Panc1 (cell line): ENCODE results near the gene ATXN1. TPM values are rescaled to one million over a fixed set of nuclear protein-coding genes. Genes with fewer than 3 reads are reported as not detected.

Experiments
- ATAC-seq: fragments of 200-7000 bp; cut with Tn5 transposase; 2 replicates; pipeline ENCODE4 v1.9.1; 2020; ENCODE audit warnings: mild to moderate bottlenecking, moderate library complexity
- BruUV-seq: library from RNA; stranded (reverse); fragments of 400-500 nt; replicated peaks from 2 replicates; lab custom pipeline; 2021; lab: Mats Ljungman, UMichigan
- CTCF ChIA-PET: fragments of 300-600 bp; sonication (Branson Sonifier 250); formaldehyde crosslinking; loops from one replicate; lab custom pipeline; 2022; ENCODE audit warnings: antibody characterized with exemption; lab: Charles Lee
- POLR2A ChIA-PET: fragments of 300-600 bp; sonication (Branson Sonifier 250); formaldehyde crosslinking; loops from one replicate; lab custom pipeline; 2022; ENCODE audit warnings: antibody characterized with exemption; lab: Charles Lee
- DNase-seq: peaks from one replicate; pipeline ENCODE4 v3.0.0-alpha.2; 2010; ENCODE audit warnings: low read depth, low spot score
- H3K27ac ChIP-seq: 2 replicates; pipeline ENCODE4 v1.5.1; 2011; ENCODE audit warnings: mild to moderate bottlenecking, low read length, inconsistent platforms
- H3K27me3 ChIP-seq: fragments of 200-500 bp; sonication (Bioruptor generic); 2 replicates; pipeline ENCODE4 v1.6.0; 2014; ENCODE audit warnings: low read length, inconsistent platforms; ENCODE audit not compliant: control insufficient read depth, insufficient read depth
- H3K36me3 ChIP-seq: fragments of 200-500 bp; sonication (Bioruptor generic); 2 replicates; pipeline ENCODE4 v1.5.1; 2014; ENCODE audit warnings: inconsistent platforms, mild to moderate bottlenecking, low read length, moderate library complexity; ENCODE audit not compliant: control insufficient read depth, insufficient read depth
- H3K4me1 ChIP-seq: 2 replicates; pipeline ENCODE4 v1.5.1; 2011; ENCODE audit warnings: inconsistent platforms, mild to moderate bottlenecking, low read length, moderate library complexity; ENCODE audit not compliant: control insufficient read depth, insufficient read depth
- H3K4me3 ChIP-seq, 2 experiments: 2 replicates each; pipeline ENCODE4 v1.5.1; 2011 to 2012; ENCODE audit warnings: low read depth in 2 of 2, low read length in 2 of 2, mild to moderate bottlenecking in 2 of 2, inconsistent platforms in 1 of 2, moderate library complexity in 1 of 2
- H3K9me3 ChIP-seq: fragments of 200-500 bp; sonication (Bioruptor generic); 2 replicates; pipeline ENCODE4 v1.5.1; 2014; ENCODE audit warnings: low read depth, mild to moderate bottlenecking, inconsistent platforms, low read length, moderate library complexity; ENCODE audit not compliant: control insufficient read depth, insufficient read depth
- CTCF ChIP-seq: fragments of 450-650 bp; IDR thresholded peaks from 2 replicates; pipeline ENCODE4 v1.5.1; 2017; ENCODE audit warnings: mild to moderate bottlenecking
- POLR2AphosphoS5 ChIP-seq: IDR thresholded peaks from 2 replicates; pipeline ENCODE4 v1.6.1; 2012; ENCODE audit warnings: mild to moderate bottlenecking, low read depth, low read length, moderate library complexity
- REST ChIP-seq, 2 experiments: IDR thresholded peaks; 2 replicates each; pipeline ENCODE4 v1.6.1; 2011 to 2012; ENCODE audit warnings: low read depth in 2 of 2, control low read depth in 1 of 2, low read length in 1 of 2, mild to moderate bottlenecking in 1 of 2, moderate library complexity in 1 of 2; ENCODE audit not compliant: insufficient read depth in 1 of 2
- SIN3A ChIP-seq: IDR thresholded peaks from 2 replicates; pipeline ENCODE4 v1.6.1; 2012; ENCODE audit warnings: low read depth, mild to moderate bottlenecking, low read length, moderate library complexity, borderline replicate concordance; ENCODE audit not compliant: insufficient read depth
- TCF7L2 ChIP-seq: IDR thresholded peaks from 2 replicates; pipeline ENCODE4 v1.6.1; 2011; ENCODE audit warnings: mild to moderate bottlenecking, low read depth, low read length, inconsistent platforms
- in situ Hi-C: cut with HindIII; loops from 2 replicates; pipeline ENCODE4 v1.10.0; 2016; ENCODE audit warnings: low sequenced_read_pairs, low pct_unique_long_range_greater_than_20kb
- intact Hi-C: fragments of 100-400 bp; cut with micrococcal nuclease; formaldehyde crosslinking; loops from one replicate; pipeline ENCODE4 v1.10.0; 2022; ENCODE audit not compliant: unreplicated experiment
- total RNA-seq: library from RNA; stranded (reverse); gene quantifications from one replicate; pipeline ENCODE4 v1.2.1, GENCODE V29; 2021; ENCODE audit not compliant: unreplicated experiment

The ATXN1 gene
- total RNA-seq, 1 experiment from 2014 or later: 67.1 TPM

- no peak for TF ChIP-seq SIN3A
- no peak for TF ChIP-seq TCF7L2
- no peak for TF ChIP-seq CTCF
- TF ChIP-seq POLR2AphosphoS5: no peak
- no peak for TF ChIP-seq REST (IDR thresholded peaks at IDR 0.05; ENCODE audit: insufficient read depth in 1 of 2, low read depth in 2 of 2, low read length in 1 of 2)
- intact Hi-C loops: no loop called here
- in situ Hi-C loops: no loop called here
- ChIA-PET POLR2A (no interaction called here), CTCF (no interaction called here)
- H3K4me1 ChIP-seq: no peaks in the 10 kb centered on the region; the same call in 1 of the 2 replicates
- H3K9me3 ChIP-seq: no peaks in the 10 kb centered on the region
- no peak overlapping the region for H3K27ac ChIP-seq
- no TSS peak for BruUV-seq
- no peaks in the 10 kb centered on the region for H3K27me3 ChIP-seq
- no peak overlapping the region for H3K4me3 ChIP-seq
- DNase-seq: no peak
- ATAC-seq: no peak
- H3K36me3 ChIP-seq: no peaks in the 10 kb centered on the region
These were observed 362.7 kb downstream of the ATXN1 start for GRCh38 chr6:16398587-16398986.

GRCh38 chr6:16397623-16398022, 363.6 kb downstream of the ATXN1 start:
- POLR2A ChIA-PET: no interaction called here
- TF ChIP-seq CTCF (no peak), TCF7L2 (no peak), POLR2AphosphoS5 (no peak), REST (IDR thresholded peaks at IDR 0.05; ENCODE audit: insufficient read depth in 1 of 2, low read depth in 2 of 2, low read length in 1 of 2) (no peak), SIN3A (no peak)
- in situ Hi-C loops: no loop called here
- intact Hi-C loops: no loop called here
- no peak for DNase-seq
- CTCF ChIA-PET: no interaction called here
- H3K4me3 ChIP-seq: no peak overlapping the region
- H3K9me3 ChIP-seq: no peaks in the 10 kb centered on the region
- no peaks in the 10 kb centered on the region for H3K27me3 ChIP-seq
- no TSS peak for BruUV-seq
- no peaks in the 10 kb centered on the region for H3K36me3 ChIP-seq
- no peaks in the 10 kb centered on the region; the same call in 1 of the 2 replicates for H3K4me1 ChIP-seq
- no peak overlapping the region for H3K27ac ChIP-seq
- ATAC-seq: no peak
